Stimulated activated CD4-positive, alpha-beta T cell treated with anti-CD3 and anti-CD28 coated beads, TNF-alpha, amount 100 ng/mL, for 1 hour (primary cell): ENCODE results near the gene ATG5.

Experiments
- DNase-seq, 3 donors: peaks; one replicate each; pipeline ENCODE4 v3.0.0-alpha.2; 2020; ENCODE audit warnings: low read depth in 3 of 3, low spot score in 1 of 3

ATG5 gene

GRCh38 chr6:106184629-106185028 lies 140.9 kb downstream of the ATG5 start:
- DNase-seq = no peak

GRCh38 chr6:106183430-106183829 lies 142.1 kb downstream of the ATG5 start:
- no peak for DNase-seq

GRCh38 chr6:106182455-106182854 lies 143.1 kb downstream of the ATG5 start:
- no peak for DNase-seq

GRCh38 chr6:106181664-106182418 lies 143.7 kb downstream of the ATG5 start:
- no peak for DNase-seq

- no peak for DNase-seq
Observed at GRCh38 chr6:106180208-106180607, 145.4 kb downstream of the ATG5 start.

GRCh38 chr6:106178900-106179299 lies 146.7 kb downstream of the ATG5 start:
- no peak for DNase-seq

- DNase-seq = no peak
Observed at GRCh38 chr6:106177786-106178185, 147.8 kb downstream of the ATG5 start.

- no peak for DNase-seq
Observed at GRCh38 chr6:106173124-106173879, 152.3 kb downstream of the ATG5 start.

GRCh38 chr6:106170030-106170791 lies 155.3 kb downstream of the ATG5 start:
- no peak for DNase-seq

GRCh38 chr6:106169517-106169916 lies 156.0 kb downstream of the ATG5 start:
- no peak for DNase-seq

- no peak for DNase-seq
Observed at GRCh38 chr6:106168097-106168888, 157.3 kb downstream of the ATG5 start.

GRCh38 chr6:106167096-106167814 lies 158.3 kb downstream of the ATG5 start:
- no peak for DNase-seq

- DNase-seq = no peak
Observed at GRCh38 chr6:106165885-106166485, 159.6 kb downstream of the ATG5 start.

- peak in 1 of 3 donors; percentile 31 for DNase-seq
Observed at GRCh38 chr6:106163966-106164877, 161.3 kb downstream of the ATG5 start.

GRCh38 chr6:106163446-106163965 lies 162.1 kb downstream of the ATG5 start:
- peak in 2 of 3 donors; percentile 19 to 23 for DNase-seq

GRCh38 chr6:106162921-106163320 lies 162.6 kb downstream of the ATG5 start:
- no peak for DNase-seq

GRCh38 chr6:106161893-106162292 lies 163.7 kb downstream of the ATG5 start:
- no peak for DNase-seq

- DNase-seq = no peak
Observed at GRCh38 chr6:106161311-106161874, 164.2 kb downstream of the ATG5 start.
